HG03442 (cell line): Measurements from ENCODE around the gene DHODH.
A peak's percentile ranks its signal among the peaks of the same experiment; 100 is the strongest.
"Not testable (repeated sequence)": the region's sequence is repeated elsewhere in the genome, so short reads cannot be mapped to it uniquely, and the experiment has no call there.

Experiments
- ATAC-seq: cut with Tn5 transposase; IDR thresholded peaks from one replicate; pipeline ENCODE4 v1.9.1; 2021; ENCODE audit warnings: mild to moderate bottlenecking, moderate library complexity; ENCODE audit not compliant: unreplicated experiment

The DHODH gene

GRCh38 chr16:72008424-72009216 is at the start of gene DHODH:
TSS of gene DHODH (plus strand) at chr16:72008744. CDS start at chr16:72008765, 21 bp downstream.
- peak; percentile 98 for ATAC-seq

- peak; percentile 68 for ATAC-seq
Observed at GRCh38 chr16:71961066-71962039, 47.2 kb upstream of the DHODH start.

GRCh38 chr16:71963125-71963875 is 45.2 kb upstream of the DHODH start:
- ATAC-seq = no peak

- no peak for ATAC-seq
Observed at GRCh38 chr16:71965223-71965622, 43.3 kb upstream of the DHODH start.

GRCh38 chr16:71966932-71967331 is 41.6 kb upstream of the DHODH start:
- ATAC-seq = no peak

GRCh38 chr16:71969353-71969752 is 39.2 kb upstream of the DHODH start:
- no peak for ATAC-seq

GRCh38 chr16:71971571-71971970 is 37.0 kb upstream of the DHODH start:
- no peak for ATAC-seq

- ATAC-seq = no peak
Observed at GRCh38 chr16:71972356-71972755, 36.2 kb upstream of the DHODH start.

- ATAC-seq = no peak
Observed at GRCh38 chr16:71973001-71973400, 35.5 kb upstream of the DHODH start.

- ATAC-seq = no peak
Observed at GRCh38 chr16:71974068-71974818, 34.3 kb upstream of the DHODH start.

GRCh38 chr16:71985262-71985974 is 23.1 kb upstream of the DHODH start:
- ATAC-seq = no peak

- no peak for ATAC-seq
Observed at GRCh38 chr16:71986131-71986530, 22.4 kb upstream of the DHODH start.

- no peak for ATAC-seq
Observed at GRCh38 chr16:71995038-71995437, 13.5 kb upstream of the DHODH start.

GRCh38 chr16:71997578-71997977 is 11.0 kb upstream of the DHODH start:
- ATAC-seq = not testable (repeated sequence)

- ATAC-seq = no peak
Observed at GRCh38 chr16:72001180-72001874, 7.2 kb upstream of the DHODH start.

GRCh38 chr16:72002619-72003018 is 5.9 kb upstream of the DHODH start:
- ATAC-seq = no peak

- not testable (repeated sequence) for ATAC-seq
Observed at GRCh38 chr16:72008065-72008423, 500 bp upstream of the DHODH start.

- no peak for ATAC-seq
Observed at GRCh38 chr16:72009779-72010178, 1.2 kb downstream of the DHODH start.

GRCh38 chr16:72012607-72013006 is 4.1 kb downstream of the DHODH start:
- no peak for ATAC-seq
